Trophoblast cell (in vitro differentiated cells and primary cell): Measurements from ENCODE around the gene PLEKHH1.

Source experiments
- DNase-seq, 2 donors: peaks; one replicate each; pipeline ENCODE4 v3.0.0-alpha.2; 2016
- H2AFZ ChIP-seq: 2 replicates; pipeline ENCODE4 v1.6.1; 2013; ENCODE audit warnings: low read length, moderate library complexity, mild to moderate bottlenecking; ENCODE audit not compliant: insufficient read depth, poor library complexity
- H2AK5ac ChIP-seq: 2 replicates; pipeline ENCODE4 v1.6.1; 2013; ENCODE audit warnings: mild to moderate bottlenecking, low read length
- H2BK120ac ChIP-seq: 2 replicates; pipeline ENCODE4 v1.6.1; 2013; ENCODE audit warnings: low read length, mild to moderate bottlenecking, moderate library complexity; ENCODE audit not compliant: insufficient read depth, poor library complexity
- H2BK12ac ChIP-seq: 2 replicates; pipeline ENCODE4 v1.6.1; 2013; ENCODE audit warnings: mild to moderate bottlenecking, low read length, moderate library complexity
- H2BK5ac ChIP-seq: 2 replicates; pipeline ENCODE4 v1.6.1; 2013; ENCODE audit warnings: low read length, low read depth, moderate library complexity, mild to moderate bottlenecking; ENCODE audit not compliant: poor library complexity
- H3K14ac ChIP-seq: 2 replicates; pipeline ENCODE4 v1.6.1; 2013; ENCODE audit warnings: mild to moderate bottlenecking, low read length
- H3K18ac ChIP-seq: 2 replicates; pipeline ENCODE4 v1.6.1; 2013; ENCODE audit warnings: mild to moderate bottlenecking, low read length
- H3K23ac ChIP-seq: 2 replicates; pipeline ENCODE4 v1.6.1; 2013; ENCODE audit warnings: low read length
- H3K27ac ChIP-seq: 2 replicates; pipeline ENCODE4 v1.5.1; 2013; ENCODE audit warnings: low read depth, mild to moderate bottlenecking, inconsistent platforms, low read length, moderate library complexity
- H3K27me3 ChIP-seq: 2 replicates; pipeline ENCODE4 v1.6.1; 2013; ENCODE audit warnings: inconsistent platforms, mild to moderate bottlenecking, low read length, moderate library complexity; ENCODE audit not compliant: insufficient read depth
- H3K36me3 ChIP-seq, 2 experiments: 1 replicate in 1 of 2; 2 replicates in 1 of 2; pipeline ENCODE4 v1.6.1; 2013; ENCODE audit warnings: low read length in 2 of 2, mild to moderate bottlenecking in 2 of 2, moderate library complexity in 1 of 2; ENCODE audit not compliant: insufficient read depth in 2 of 2, control insufficient read depth in 1 of 2
- H3K4ac ChIP-seq: 2 replicates; pipeline ENCODE4 v1.6.1; 2013; ENCODE audit warnings: low read depth, mild to moderate bottlenecking, low read length, moderate library complexity
- H3K4me1 ChIP-seq, 2 experiments: 1 replicate in 1 of 2; 2 replicates in 1 of 2; pipeline ENCODE4 v1.6.1; 2013; ENCODE audit warnings: low read length in 2 of 2, mild to moderate bottlenecking in 2 of 2, moderate library complexity in 1 of 2; ENCODE audit not compliant: insufficient read depth in 2 of 2, control insufficient read depth in 1 of 2
- H3K4me2 ChIP-seq: 2 replicates; pipeline ENCODE4 v1.6.1; 2013; ENCODE audit warnings: inconsistent platforms, mild to moderate bottlenecking, low read length, moderate library complexity
- H3K4me3 ChIP-seq: 2 replicates; pipeline ENCODE4 v1.5.1; 2013; ENCODE audit warnings: mild to moderate bottlenecking, low read depth, low read length, inconsistent platforms
- H3K79me1 ChIP-seq: one replicate; pipeline ENCODE4 v1.6.1; 2013; ENCODE audit warnings: low read length
- H3K79me2 ChIP-seq: 2 replicates; pipeline ENCODE4 v1.6.1; 2013; ENCODE audit warnings: low read length, mild to moderate bottlenecking; ENCODE audit not compliant: control insufficient read depth, insufficient read depth, poor library complexity
- H3K9ac ChIP-seq: 2 replicates; pipeline ENCODE4 v1.6.1; 2013; ENCODE audit warnings: mild to moderate bottlenecking, low read length
- H3K9me3 ChIP-seq: 2 replicates; pipeline ENCODE4 v1.6.1; 2013; ENCODE audit warnings: low read depth, mild to moderate bottlenecking, control low read depth, inconsistent platforms, low read length; ENCODE audit not compliant: insufficient read depth
- H4K12ac ChIP-seq: 2 replicates; pipeline ENCODE4 v1.6.1; 2013; ENCODE audit warnings: low read depth, mild to moderate bottlenecking, low read length, moderate library complexity
- H4K8ac ChIP-seq: 2 replicates; pipeline ENCODE4 v1.6.1; 2013; ENCODE audit warnings: low read depth, mild to moderate bottlenecking, low read length, moderate library complexity
- H4K91ac ChIP-seq: one replicate; pipeline ENCODE4 v1.6.1; 2013; ENCODE audit warnings: low read depth, mild to moderate bottlenecking, low read length, moderate library complexity
- WGBS: extraction: QIAGEN DNeasy Blood & Tissue Kit; methylation state at CpG from one replicate; pipeline ENCODE4 v1.1.7; 2013; ENCODE audit warnings: missing lambda C conversion rate; ENCODE audit not compliant: insufficient read length, insufficient coverage; ENCODE audit errors: extremely low coverage; 5-methylcytosine and 5-hydroxymethylcytosine counted together

PLEKHH1 gene

GRCh38 chr14:67551940-67552339 lies 18.9 kb downstream of the PLEKHH1 start:
- Histone ChIP-seq H4K91ac (no peak overlapping the region), H3K4me1 (peaks cover 8 to 9% of the 10 kb centered on the region in 2 experiments), H3K79me2 (peaks cover 2% of the 10 kb centered on the region), H3K27ac (no peak overlapping the region), H3K9me3 (no peaks in the 10 kb centered on the region), H3K79me1 (peaks cover 2% of the 10 kb centered on the region), H2BK12ac (no peak overlapping the region), H2AFZ (no peak overlapping the region), H2BK5ac (no peak overlapping the region), H3K36me3 (no peaks in the 10 kb centered on the region), H3K9ac (no peak overlapping the region), H3K4ac (no peak overlapping the region), H3K14ac (no peak overlapping the region), H3K27me3 (no peaks in the 10 kb centered on the region), H4K12ac (no peak overlapping the region), H4K8ac (no peak overlapping the region), H3K18ac (no peak overlapping the region), H2BK120ac (no peak overlapping the region), H3K23ac (no peak overlapping the region), H3K4me2 (no peak overlapping the region), H3K4me3 (no peak overlapping the region), H2AK5ac (no peak overlapping the region)
- WGBS, result no CpG with 5 or more reads among the region's 3 CpGs
- DNase-seq, result no peak

DNA sequence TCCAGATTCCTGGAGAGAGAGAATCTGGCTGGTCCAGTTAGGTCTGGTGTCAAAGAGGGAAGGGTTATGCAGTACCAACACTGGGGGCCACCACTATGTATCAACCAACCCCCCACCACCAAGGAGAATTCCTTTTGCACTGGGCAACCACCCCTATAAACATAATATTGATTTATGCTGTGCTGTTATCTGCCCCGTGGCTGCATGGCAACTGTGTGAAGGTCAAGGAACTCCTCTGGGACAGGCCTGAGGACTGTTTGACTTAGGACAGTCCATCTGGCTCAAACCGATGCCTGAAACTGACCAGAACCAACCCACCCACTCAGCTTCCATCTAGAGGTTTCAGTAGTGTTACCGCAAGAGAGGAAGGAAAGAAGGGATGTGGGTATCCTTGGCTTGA lies 20.5 kb downstream of the PLEKHH1 start:
- Histone ChIP-seq H2BK120ac (no peak overlapping the region), H3K4me1 (peaks cover 11% of the 10 kb centered on the region in 2 experiments), H4K91ac (no peak overlapping the region), H3K79me2 (no peaks in the 10 kb centered on the region), H3K4me2 (no peak overlapping the region), H3K79me1 (no peaks in the 10 kb centered on the region), H3K14ac (no peak overlapping the region), H3K36me3 (no peaks in the 10 kb centered on the region), H4K8ac (no peak overlapping the region), H3K4me3 (no peak overlapping the region), H3K9me3 (no peaks in the 10 kb centered on the region), H3K18ac (no peak overlapping the region), H2AFZ (no peak overlapping the region), H2BK12ac (no peak overlapping the region), H3K27ac (no peak overlapping the region), H3K27me3 (no peaks in the 10 kb centered on the region), H2AK5ac (no peak overlapping the region), H3K4ac (no peak overlapping the region), H3K9ac (no peak overlapping the region), H4K12ac (no peak overlapping the region), H2BK5ac (no peak overlapping the region), H3K23ac (no peak overlapping the region)
- DNase-seq, result no peak
- WGBS, result no CpG with 5 or more reads among the region's 3 CpGs

- WGBS, result no CpG with 5 or more reads among the region's 7 CpGs
- no peaks in the 10 kb centered on the region for H3K79me1 ChIP-seq
Observed at GRCh38 chr14:67554341-67554740, 21.3 kb downstream of the PLEKHH1 start.

DNA sequence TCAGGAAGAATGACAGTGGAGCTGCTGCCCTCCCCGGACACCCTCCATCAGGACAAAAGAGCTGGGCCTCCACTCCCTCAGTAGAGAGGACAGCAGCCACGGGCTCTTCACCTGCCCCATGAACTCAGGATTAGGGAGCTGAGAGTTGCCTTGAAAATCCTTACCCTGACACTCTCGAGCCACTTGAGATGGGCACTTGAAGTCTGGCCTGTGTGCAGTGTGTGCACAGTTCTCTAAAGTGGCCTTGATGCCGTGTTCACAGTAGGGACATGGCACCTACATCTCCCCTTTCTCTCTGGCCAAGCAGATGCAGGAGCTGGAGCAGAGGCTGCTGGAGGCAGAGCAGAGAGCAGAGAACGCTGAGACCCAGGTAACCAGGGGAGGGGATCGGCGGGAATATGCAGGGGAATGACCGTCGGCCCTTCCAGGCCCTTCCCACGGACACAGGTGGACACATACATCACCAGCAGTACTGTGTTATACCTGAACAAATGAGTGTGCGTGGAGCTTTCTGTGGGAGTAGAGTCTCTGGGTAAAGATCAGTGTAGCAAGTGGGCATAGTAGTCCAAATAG lies 22.5 kb downstream of the PLEKHH1 start:
- WGBS, result no CpG with 5 or more reads among the region's 11 CpGs
- H2BK12ac ChIP-seq, result no peak overlapping the region
- H4K91ac ChIP-seq, result no peak overlapping the region
- no peak overlapping the region for H3K27ac ChIP-seq
- no peak overlapping the region for H4K8ac ChIP-seq
- DNase-seq, result no peak
- no peak overlapping the region for H3K9ac ChIP-seq
- H3K4ac ChIP-seq, result no peak overlapping the region
- no peak overlapping the region for H2BK120ac ChIP-seq
- no peak overlapping the region for H3K4me3 ChIP-seq
- H3K4me1 ChIP-seq, result peaks cover 11% of the 10 kb centered on the region in 2 experiments
- H3K79me2 ChIP-seq, result no peaks in the 10 kb centered on the region
- H3K9me3 ChIP-seq, result no peaks in the 10 kb centered on the region
- H2BK5ac ChIP-seq, result no peak overlapping the region
- no peak overlapping the region for H2AK5ac ChIP-seq
- H3K36me3 ChIP-seq, result peaks cover 0 to 2% of the 10 kb centered on the region in 2 experiments
- H3K27me3 ChIP-seq, result no peaks in the 10 kb centered on the region
- H3K79me1 ChIP-seq, result no peaks in the 10 kb centered on the region
- H2AFZ ChIP-seq, result no peak overlapping the region
- no peak overlapping the region for H3K18ac ChIP-seq
- H3K14ac ChIP-seq, result no peak overlapping the region
- no peak overlapping the region for H3K4me2 ChIP-seq
- no peak overlapping the region for H4K12ac ChIP-seq
- no peak overlapping the region for H3K23ac ChIP-seq

More at GRCh38 chr14:67554341-67554740, 21.3 kb downstream of the PLEKHH1 start:
- Histone ChIP-seq H3K4me1 (peaks cover 11% of the 10 kb centered on the region in 2 experiments), H3K36me3 (no peaks in the 10 kb centered on the region), H3K18ac (no peak overlapping the region), H3K4me3 (no peak overlapping the region), H3K27ac (no peak overlapping the region), H3K9me3 (no peaks in the 10 kb centered on the region), H3K27me3 (no peaks in the 10 kb centered on the region), H2AK5ac (no peak overlapping the region), H3K79me2 (no peaks in the 10 kb centered on the region), H4K12ac (no peak overlapping the region), H3K23ac (no peak overlapping the region), H3K4ac (no peak overlapping the region), H2BK120ac (no peak overlapping the region), H3K9ac (no peak overlapping the region), H2AFZ (no peak overlapping the region), H3K14ac (no peak overlapping the region), H2BK5ac (no peak overlapping the region), H2BK12ac (no peak overlapping the region), H4K8ac (no peak overlapping the region), H3K4me2 (no peak overlapping the region), H4K91ac (no peak overlapping the region)
- DNase-seq, result no peak
